Natural killer cell (primary cell): ENCODE data around the gene BPIFB1. TPM values are rescaled to one million over a fixed set of nuclear protein-coding genes. Genes with fewer than 3 reads are reported as not detected.

Experiments
- ATAC-seq, 3 donors: fragments of 150-1000 bp in 2 of 3; fragments of 200-7000 bp in 1 of 3; cut with Tn5 transposase; 1 replicate in 1 of 3; 2 replicates in 2 of 3; pipeline ENCODE4 v1.10.0; 2021; ENCODE audit warnings: mild to moderate bottlenecking in 2 of 3, moderate library complexity in 2 of 3
- DNase-seq, 2 donors: peaks; one replicate each; pipeline versions ENCODE4 v3.0.0 to v3.0.0-alpha.2; 2013 to 2021; ENCODE audit warnings: mixed read lengths in 1 of 2
- H3K27ac ChIP-seq: one replicate; pipeline ENCODE4 v1.5.1; 2013; ENCODE audit warnings: mild to moderate bottlenecking, low read length
- H3K27me3 ChIP-seq: one replicate; pipeline ENCODE4 v1.6.1; 2013; ENCODE audit warnings: low read length; ENCODE audit not compliant: control insufficient read depth, insufficient read depth
- H3K36me3 ChIP-seq: one replicate; pipeline ENCODE4 v1.6.1; 2013; ENCODE audit warnings: low read length; ENCODE audit not compliant: control insufficient read depth, insufficient read depth
- H3K4me1 ChIP-seq: one replicate; pipeline ENCODE4 v1.6.1; 2013; ENCODE audit warnings: low read length; ENCODE audit not compliant: control insufficient read depth, insufficient read depth
- H3K4me3 ChIP-seq: one replicate; pipeline ENCODE4 v1.5.1; 2013; ENCODE audit warnings: low read length
- H3K9me3 ChIP-seq: one replicate; pipeline ENCODE4 v1.6.1; 2013; ENCODE audit warnings: low read length; ENCODE audit not compliant: control insufficient read depth, insufficient read depth
- H3K27ac Mint-ChIP-seq, 2 donors: one replicate each; pipeline ENCODE4 v1.8.0; 2022; ENCODE audit warnings: mild to moderate bottlenecking in 2 of 2, mixed read lengths in 2 of 2, moderate library complexity in 1 of 2
- H3K27me3 Mint-ChIP-seq, 2 donors: one replicate each; pipeline ENCODE4 v1.8.0; 2022; ENCODE audit warnings: low read depth in 2 of 2, mixed read lengths in 2 of 2
- H3K36me3 Mint-ChIP-seq: one replicate; pipeline ENCODE4 v1.8.0; 2022; ENCODE audit warnings: mixed read lengths
- H3K4me1 Mint-ChIP-seq, 2 donors: one replicate each; pipeline ENCODE4 v1.8.0; 2022; ENCODE audit warnings: mixed read lengths in 2 of 2
- H3K4me3 Mint-ChIP-seq: one replicate; pipeline ENCODE4 v1.8.0; 2022; ENCODE audit warnings: mild to moderate bottlenecking, moderate library complexity, mixed read lengths
- H3K9me3 Mint-ChIP-seq, 2 donors: one replicate each; pipeline ENCODE4 v1.8.0; 2022; ENCODE audit warnings: mixed read lengths in 2 of 2
- CTCF ChIP-seq: fragments of 200-600 bp; IDR thresholded peaks from one replicate; pipeline ENCODE4 v1.8.0; 2022; ENCODE audit warnings: antibody characterized with exemption
- WGBS: methylation state at CpG from one replicate; pipeline ENCODE4 v1.1.7; 2013; ENCODE audit warnings: missing lambda C conversion rate; ENCODE audit not compliant: insufficient coverage; 5-methylcytosine and 5-hydroxymethylcytosine counted together
- intact Hi-C: fragments of 100-400 bp; cut with micrococcal nuclease; formaldehyde crosslinking; loops from one replicate; pipeline ENCODE4 v1.14.2; 2022
- total RNA-seq, 4 donors: library from RNA; stranded (reverse); fragments of 120-200 nt in 1 of 4; gene quantifications; one replicate each; pipeline versions ENCODE4 v1.2.3 to v1.2.4, GENCODE V29; 2013 to 2022

BPIFB1 gene
- total RNA-seq, 3 donors from 2014 or later (not counting 1 experiment from before 2014, with no cell fraction given) = not detected

DNA sequence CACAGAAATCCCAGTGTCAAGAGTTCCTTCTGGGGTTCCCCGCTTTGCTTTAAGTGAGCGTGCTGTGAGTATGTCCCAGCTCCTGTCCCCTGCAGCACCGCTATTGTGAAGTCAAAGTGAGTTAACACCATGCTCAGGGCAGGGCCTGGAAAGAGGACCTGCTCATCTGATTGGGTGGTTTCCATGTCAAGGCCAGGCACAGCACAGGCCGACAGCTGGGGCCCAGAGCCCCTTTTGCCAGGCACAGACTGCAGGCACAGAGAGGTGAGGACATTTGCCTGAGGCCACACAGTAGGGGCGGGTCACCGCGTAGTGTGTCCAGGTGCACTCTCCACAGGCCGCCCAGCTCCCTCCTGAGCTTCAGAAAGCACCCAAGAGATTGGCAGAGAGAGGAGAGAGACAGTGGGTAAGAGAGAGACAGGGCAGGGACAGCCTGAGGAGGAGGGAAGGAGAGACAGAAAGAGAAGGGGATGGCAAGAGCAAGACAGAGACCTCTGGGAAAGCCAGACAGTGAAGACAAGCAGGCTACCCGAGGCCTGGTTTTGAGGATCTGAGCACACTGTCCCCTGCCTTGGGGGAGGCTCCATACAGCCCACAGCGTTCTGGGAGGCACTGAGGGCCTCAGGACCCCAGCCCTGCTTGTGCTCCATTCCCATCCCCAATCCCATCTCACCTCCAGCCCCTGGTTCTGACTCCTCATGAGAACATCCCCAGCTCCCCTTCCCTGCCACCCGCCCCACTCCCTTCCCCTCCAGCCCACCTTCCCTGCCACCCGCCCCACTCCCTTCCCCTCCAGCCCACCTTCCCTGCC, 6.5 kb upstream of the BPIFB1 start:
- TF ChIP-seq CTCF = no peak
- Histone ChIP-seq H3K4me1 (no peaks in the 10 kb centered on the region), H3K9me3 (no peaks in the 10 kb centered on the region), H3K27me3 (no peaks in the 10 kb centered on the region), H3K4me3 (no peak overlapping the region), H3K27ac (no peak overlapping the region), H3K36me3 (no peaks in the 10 kb centered on the region)
- Mint-ChIP-seq H3K9me3 (no peaks in the 10 kb centered on the region), H3K36me3 (no peaks in the 10 kb centered on the region), H3K4me1 (no peaks in the 10 kb centered on the region), H3K27me3 (peaks cover 17 to 25% of the 10 kb centered on the region in 2 donors), H3K27ac (no peak overlapping the region), H3K4me3 (no peak overlapping the region)
- 81% methylated on average over 11 of the region's 12 CpGs for WGBS
- intact Hi-C loops = no loop called here
- no peak for ATAC-seq
- DNase-seq = no peak

- Mint-ChIP-seq H3K27ac (no peak overlapping the region), H3K9me3 (no peaks in the 10 kb centered on the region), H3K36me3 (no peaks in the 10 kb centered on the region), H3K27me3 (peaks cover 14 to 20% of the 10 kb centered on the region in 2 donors), H3K4me3 (no peak overlapping the region), H3K4me1 (no peaks in the 10 kb centered on the region)
- no peaks in the 10 kb centered on the region for H3K27me3 ChIP-seq
- intact Hi-C loops = no loop called here
- H3K9me3 ChIP-seq = no peaks in the 10 kb centered on the region
- no peak overlapping the region for H3K27ac ChIP-seq
- H3K36me3 ChIP-seq = no peaks in the 10 kb centered on the region
- no peak for TF ChIP-seq CTCF
- ATAC-seq (no peak), DNase-seq (no peak)
- no peak overlapping the region for H3K4me3 ChIP-seq
- 70% methylated on average over 12 of the region's 13 CpGs for WGBS
- no peaks in the 10 kb centered on the region for H3K4me1 ChIP-seq
Observed at GRCh38 chr20:33277471-33278441, 5.3 kb upstream of the BPIFB1 start.

DNA sequence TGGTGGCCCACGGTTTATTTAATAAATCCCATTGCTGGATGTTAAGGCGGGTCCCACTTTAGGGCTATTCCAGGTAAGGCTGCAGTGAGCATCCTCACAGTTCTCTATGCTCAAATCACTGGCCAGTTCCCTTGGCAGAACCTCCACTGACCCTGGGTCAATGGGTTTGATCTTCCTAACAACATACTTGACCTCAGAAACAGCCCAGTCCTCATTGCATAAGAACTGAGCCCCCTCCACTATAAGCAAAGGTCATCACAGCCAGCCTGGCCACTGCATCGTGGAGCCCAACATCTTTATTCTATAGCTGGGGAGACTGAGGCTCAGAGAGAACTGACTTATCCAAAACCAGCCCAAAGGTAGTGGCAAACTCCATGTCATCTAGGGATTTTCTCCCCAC, 4.3 kb upstream of the BPIFB1 start:
- TF ChIP-seq CTCF = no peak
- H3K27me3 Mint-ChIP-seq = peaks cover 18 to 24% of the 10 kb centered on the region in 2 donors
- no peak overlapping the region for H3K27ac Mint-ChIP-seq
- H3K9me3 Mint-ChIP-seq = no peaks in the 10 kb centered on the region
- Histone ChIP-seq H3K27me3 (no peaks in the 10 kb centered on the region), H3K9me3 (no peaks in the 10 kb centered on the region), H3K4me3 (no peak overlapping the region), H3K27ac (no peak overlapping the region), H3K36me3 (no peaks in the 10 kb centered on the region), H3K4me1 (no peaks in the 10 kb centered on the region)
- H3K36me3 Mint-ChIP-seq = no peaks in the 10 kb centered on the region
- WGBS = 81% methylated on average over 3 of the region's 3 CpGs
- no peak for ATAC-seq
- H3K4me3 Mint-ChIP-seq = no peak overlapping the region
- DNase-seq = no peak
- intact Hi-C loops = no loop called here
- no peaks in the 10 kb centered on the region for H3K4me1 Mint-ChIP-seq
